RCC 7860 (cell line): ENCODE data around the gene PLA2G6.

Experiments used
- DNase-seq: peaks from one replicate; pipeline ENCODE4 v3.0.0-alpha.2; 2015; ENCODE audit warnings: low spot score
- FAIRE-seq: peaks from 2 replicates; lab custom pipeline; 2012; peaks lifted over from hg19 to GRCh38; lab: Jason Lieb, UNC

PLA2G6 gene

GRCh38 chr22:38114484-38115398 lies 66.9 kb downstream of the PLA2G6 start:
- DNase-seq, result peak; percentile 56
- no peak for FAIRE-seq

- FAIRE-seq, result no peak
- no peak for DNase-seq
Observed at GRCh38 chr22:38112381-38112780, 69.2 kb downstream of the PLA2G6 start.

GRCh38 chr22:38111925-38112355 lies 69.7 kb downstream of the PLA2G6 start:
- FAIRE-seq, result no peak
- no peak for DNase-seq

GRCh38 chr22:38110863-38111852 lies 70.5 kb downstream of the PLA2G6 start:
- FAIRE-seq, result no peak
- peak; percentile 45 for DNase-seq

GRCh38 chr22:38110008-38110862 lies 71.4 kb downstream of the PLA2G6 start, which contains the start of gene BAIAP2L2:
Gene BAIAP2L2 (minus strand): TSS chr22:38110684. CDS start chr22:38110525, 159 bp downstream.
- peak; percentile 67 for FAIRE-seq
- peak; percentile 69 for DNase-seq

GRCh38 chr22:38109371-38110001 lies 72.1 kb downstream of the PLA2G6 start:
- FAIRE-seq (no peak), DNase-seq (no peak)

GRCh38 chr22:38108561-38109319 lies 72.9 kb downstream of the PLA2G6 start:
- DNase-seq (no peak), FAIRE-seq (no peak)

- FAIRE-seq (no peak), DNase-seq (no peak)
Observed at GRCh38 chr22:38107692-38108515, 73.7 kb downstream of the PLA2G6 start.

- no peak for FAIRE-seq
- no peak for DNase-seq
Observed at GRCh38 chr22:38106814-38107578, 74.6 kb downstream of the PLA2G6 start.

- no peak for FAIRE-seq
- DNase-seq, result no peak
Observed at GRCh38 chr22:38104084-38104483, 77.5 kb downstream of the PLA2G6 start.

- FAIRE-seq, result no peak
- no peak for DNase-seq
Observed at GRCh38 chr22:38103641-38104040, 78.0 kb downstream of the PLA2G6 start.

GRCh38 chr22:38098410-38099249 lies 83.0 kb downstream of the PLA2G6 start:
- peak; percentile 31 for DNase-seq
- no peak for FAIRE-seq

- DNase-seq, result no peak
- FAIRE-seq, result no peak
Observed at GRCh38 chr22:38097557-38098409, 83.8 kb downstream of the PLA2G6 start.

GRCh38 chr22:38097058-38097457 lies 84.6 kb downstream of the PLA2G6 start:
- DNase-seq (no peak), FAIRE-seq (no peak)

- FAIRE-seq (no peak), DNase-seq (no peak)
Observed at GRCh38 chr22:38089474-38089851, 92.2 kb downstream of the PLA2G6 start.
